GM21515 (cell line): ENCODE results near the gene ZNF157.
"Not testable (repeated sequence)": the region's sequence is repeated elsewhere in the genome, so short reads cannot be mapped to it uniquely, and the experiment has no call there.

Experiments
- ATAC-seq: cut with Tn5 transposase; IDR thresholded peaks from one replicate; pipeline ENCODE4 v1.9.1; 2021; ENCODE audit not compliant: unreplicated experiment

ZNF157 gene

DNA sequence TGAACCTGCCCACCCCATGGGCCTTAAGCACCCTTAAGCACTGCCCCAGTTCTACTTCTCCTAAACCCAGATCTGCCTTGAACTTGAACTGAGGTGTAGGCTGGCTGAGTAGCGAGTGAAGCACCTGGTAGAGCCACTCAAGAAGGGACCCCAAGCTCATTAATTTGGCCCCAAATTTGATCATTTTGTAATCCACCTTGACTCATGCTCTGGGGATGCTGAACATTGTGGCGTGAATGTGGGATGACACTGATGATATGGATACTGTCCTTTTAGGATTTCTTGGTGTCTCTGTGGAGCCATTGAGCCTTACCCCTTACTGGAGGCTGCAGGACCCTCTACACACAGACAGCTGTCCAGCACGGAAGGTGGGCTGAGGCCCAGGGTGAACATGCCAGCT lies at the start of gene ZNF157:
Gene ZNF157 (plus strand): TSS at position 301 of the 400 bp plus-strand sequence. CDS start 91 bp downstream, at position 392.
- ATAC-seq, result no peak

DNA sequence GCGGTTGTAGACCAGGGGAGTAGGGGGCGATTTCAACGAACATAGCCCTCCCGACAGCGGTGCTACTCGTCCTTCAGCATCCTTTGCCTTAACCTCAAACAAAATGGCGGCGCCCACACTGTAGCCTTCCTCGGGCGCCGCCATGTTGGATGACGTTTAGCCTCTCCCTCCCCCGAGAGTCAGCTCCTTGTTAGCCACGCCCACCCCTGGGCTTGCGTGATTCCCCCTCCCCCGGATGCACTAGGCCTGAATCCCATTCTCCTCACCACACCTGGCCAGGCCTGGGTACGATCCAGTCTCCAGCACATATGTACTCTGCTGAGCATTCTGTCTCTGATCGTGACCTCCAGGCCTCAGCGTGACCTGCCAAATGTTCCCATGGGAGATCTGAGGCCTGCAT lies 49.0 kb upstream of the ZNF157 start:
- no peak for ATAC-seq

DNA sequence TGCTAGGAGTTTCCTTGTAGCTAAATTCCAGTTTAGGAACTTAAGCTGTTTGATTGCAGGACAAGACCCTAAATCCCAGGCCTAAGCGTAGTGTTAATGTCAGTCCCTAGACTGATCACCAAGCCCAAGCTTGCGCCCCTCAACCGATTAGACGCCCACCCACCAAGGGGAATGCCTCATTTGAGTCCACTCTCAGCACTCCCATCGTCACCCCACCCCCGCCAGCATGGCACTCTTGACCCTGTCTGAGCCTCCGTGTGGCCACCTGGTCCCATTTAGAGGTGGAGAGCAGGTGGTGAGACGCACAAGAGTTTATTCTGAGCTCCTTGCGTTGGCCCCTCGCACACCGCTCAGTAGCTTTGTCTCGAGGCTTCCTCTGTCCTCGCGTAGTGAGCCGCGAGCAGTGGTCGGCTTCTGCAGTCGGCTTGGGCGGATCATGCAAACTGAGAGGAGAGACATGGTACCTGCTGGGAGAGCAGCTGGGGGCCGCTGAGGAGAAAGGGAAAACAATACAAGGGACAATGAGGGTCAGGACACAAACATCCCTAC lies 48.5 kb upstream of the ZNF157 start:
- ATAC-seq, result no peak

DNA sequence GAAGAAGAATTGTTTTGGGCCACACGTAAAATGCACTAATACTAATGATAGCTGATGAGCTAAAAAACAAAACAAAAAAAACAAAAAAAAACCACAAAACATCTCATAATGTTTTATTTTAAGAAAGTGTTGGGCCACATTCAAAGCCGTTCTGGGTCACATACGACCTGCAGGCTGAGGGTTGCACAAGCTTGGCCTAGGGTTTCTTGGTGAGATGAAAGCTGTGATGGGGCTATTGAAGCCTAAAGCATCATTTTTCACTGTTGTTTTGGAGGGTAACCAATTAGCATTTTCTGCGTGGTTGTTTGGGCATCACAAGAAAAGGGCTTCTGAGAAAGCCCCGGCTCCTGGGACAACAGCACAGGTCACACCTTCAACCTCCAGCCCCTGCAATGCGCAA lies 42.5 kb upstream of the ZNF157 start:
- ATAC-seq, result no peak

DNA sequence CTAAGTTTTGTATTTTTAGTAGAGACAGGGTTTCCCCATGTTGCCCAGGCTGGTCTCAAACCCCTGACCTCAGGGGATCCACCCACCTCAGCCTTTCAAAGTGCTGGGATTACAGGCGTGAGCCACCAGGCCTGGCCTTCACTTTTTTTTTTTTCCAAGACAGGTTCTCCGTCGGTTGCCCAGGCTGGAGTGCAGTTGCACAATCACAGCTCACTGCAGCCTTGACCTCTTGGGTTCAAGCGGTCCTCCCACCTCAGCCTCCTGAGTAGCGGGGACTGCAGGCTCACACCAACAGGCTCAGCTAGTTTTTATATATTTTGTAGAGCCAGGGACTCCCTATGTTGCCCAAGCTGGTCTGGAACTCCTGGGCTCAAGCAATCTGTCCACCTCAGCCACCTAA lies 37.6 kb upstream of the ZNF157 start:
- ATAC-seq, result not testable (repeated sequence)

DNA sequence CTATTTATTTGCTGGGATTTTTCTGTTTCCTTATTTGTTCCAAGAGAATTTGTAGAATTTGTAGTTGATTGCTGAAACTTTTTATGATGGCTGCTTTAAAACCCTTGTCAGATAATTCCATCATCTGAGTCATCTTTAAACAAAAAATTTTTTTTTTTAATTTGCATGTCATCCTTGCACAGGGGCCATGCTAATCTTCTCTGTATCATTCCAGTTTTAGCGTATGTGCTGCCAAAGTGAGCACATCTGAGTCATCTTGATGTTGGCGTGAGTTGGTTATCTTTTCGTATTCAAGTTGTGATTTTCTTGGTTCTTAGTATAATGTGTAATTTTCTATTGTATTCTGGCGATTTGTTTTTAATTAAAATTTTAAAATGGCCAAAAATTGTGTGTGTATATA lies 18.7 kb upstream of the ZNF157 start:
- no peak for ATAC-seq

DNA sequence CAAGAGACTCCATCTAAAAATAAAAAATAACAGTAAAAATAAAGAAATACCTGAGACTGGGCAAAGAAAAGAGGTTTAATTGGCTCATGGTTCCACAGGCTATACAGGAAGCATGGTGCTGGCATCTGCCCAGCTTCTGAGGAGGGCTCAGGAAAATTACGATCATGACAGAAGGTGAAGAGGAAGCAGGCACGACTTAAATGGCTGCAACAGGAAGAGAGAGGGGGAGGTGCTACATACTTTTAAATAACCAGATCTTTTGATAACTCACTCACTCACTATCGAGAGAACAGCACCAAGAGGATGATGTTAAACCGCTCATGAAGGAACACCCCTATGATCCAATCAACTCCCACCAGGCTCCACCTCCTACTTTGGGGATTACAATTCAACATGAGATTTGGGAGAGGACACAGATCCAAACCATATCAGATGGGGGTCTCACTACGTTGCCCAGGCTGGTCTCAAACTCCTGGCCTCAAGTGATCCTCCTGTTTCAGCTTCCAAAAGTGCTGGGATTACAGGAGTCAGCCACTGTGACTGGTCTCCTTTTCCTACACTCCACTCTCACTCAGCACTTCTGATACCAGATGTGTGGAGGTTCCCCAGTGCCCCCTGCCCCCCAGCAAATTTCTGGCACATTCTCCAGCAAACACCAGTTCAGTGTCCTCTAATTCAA lies 11.9 kb upstream of the ZNF157 start:
- ATAC-seq, result no peak

DNA sequence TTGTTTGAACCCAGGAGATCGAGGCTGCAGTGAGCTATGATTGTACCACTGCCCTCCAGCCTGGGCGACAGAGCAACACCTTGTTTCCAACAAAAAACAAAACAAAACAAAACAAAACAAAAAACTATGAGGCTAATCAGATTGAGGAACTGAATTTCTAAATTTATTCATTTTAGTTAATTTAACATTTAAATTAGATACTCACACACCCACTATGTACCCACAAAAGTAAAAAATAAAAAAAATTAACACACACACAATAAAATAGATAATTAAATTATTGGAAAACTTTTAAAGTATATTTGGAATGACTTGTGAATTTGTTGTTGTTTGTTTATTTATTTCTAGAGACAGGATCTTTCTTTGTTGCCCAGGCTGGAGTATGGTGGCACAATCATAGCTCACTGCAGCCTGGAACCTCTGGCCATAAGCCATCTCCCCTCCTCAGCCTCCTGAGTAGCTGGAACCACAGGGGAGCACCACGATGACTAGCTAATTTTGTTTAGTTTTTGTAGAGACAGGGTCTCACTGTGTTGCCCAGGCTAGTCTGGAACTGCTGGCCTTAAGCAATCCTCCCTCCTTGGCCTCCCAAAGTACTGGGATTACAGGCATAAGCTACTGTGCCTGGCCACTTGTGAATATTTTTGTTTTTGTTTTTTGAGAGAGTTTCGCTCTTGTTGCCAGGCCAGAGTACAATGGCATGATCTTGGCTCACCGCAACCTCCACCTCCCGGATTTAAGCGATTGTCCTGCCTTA lies 9.8 kb upstream of the ZNF157 start:
- no peak for ATAC-seq

DNA sequence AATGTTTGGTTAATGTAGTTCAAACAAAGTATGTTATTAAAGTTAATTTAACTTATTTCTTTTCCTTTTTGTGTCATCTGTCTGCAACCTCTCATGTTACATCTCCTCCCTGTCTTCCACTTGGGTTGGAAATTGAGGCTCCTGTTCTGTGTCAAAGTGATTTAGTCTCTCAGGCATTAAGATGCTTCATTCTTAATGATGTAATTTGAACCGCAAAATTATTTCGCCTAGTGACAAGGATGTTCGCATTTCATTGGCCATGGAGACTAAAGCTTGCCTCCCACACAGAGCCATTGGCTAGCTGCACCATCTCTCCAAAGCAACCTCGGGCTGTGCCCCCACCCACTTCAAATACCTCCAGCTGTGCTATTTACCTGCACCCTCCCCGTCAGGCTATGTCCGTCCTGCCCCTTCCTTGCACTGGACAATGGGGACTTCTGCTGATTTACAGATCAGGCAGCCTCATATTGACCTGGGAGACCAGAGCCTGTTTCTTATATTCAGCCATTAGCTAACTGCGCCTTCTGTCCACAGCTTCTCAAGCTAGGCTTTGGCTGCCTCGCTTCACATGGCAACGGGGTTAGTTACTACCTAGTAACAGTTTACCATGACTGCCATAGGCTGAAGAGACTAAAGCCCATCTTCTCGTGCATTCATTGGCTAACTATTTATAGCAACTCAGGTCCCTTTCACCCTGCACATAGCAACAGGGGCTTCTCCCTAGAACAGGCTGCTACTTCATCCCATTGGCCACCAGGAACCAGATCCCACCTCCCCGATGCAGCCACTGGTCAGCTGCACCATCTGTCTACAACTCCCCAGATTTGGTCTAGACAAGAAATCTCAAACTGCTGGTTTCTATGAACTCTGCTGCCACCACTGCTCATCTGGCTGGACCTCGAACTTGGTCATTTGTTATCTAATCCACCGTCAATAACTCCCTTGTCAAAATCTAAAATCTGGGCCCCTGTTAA lies 8.6 kb upstream of the ZNF157 start:
- ATAC-seq, result peak; percentile 85

DNA sequence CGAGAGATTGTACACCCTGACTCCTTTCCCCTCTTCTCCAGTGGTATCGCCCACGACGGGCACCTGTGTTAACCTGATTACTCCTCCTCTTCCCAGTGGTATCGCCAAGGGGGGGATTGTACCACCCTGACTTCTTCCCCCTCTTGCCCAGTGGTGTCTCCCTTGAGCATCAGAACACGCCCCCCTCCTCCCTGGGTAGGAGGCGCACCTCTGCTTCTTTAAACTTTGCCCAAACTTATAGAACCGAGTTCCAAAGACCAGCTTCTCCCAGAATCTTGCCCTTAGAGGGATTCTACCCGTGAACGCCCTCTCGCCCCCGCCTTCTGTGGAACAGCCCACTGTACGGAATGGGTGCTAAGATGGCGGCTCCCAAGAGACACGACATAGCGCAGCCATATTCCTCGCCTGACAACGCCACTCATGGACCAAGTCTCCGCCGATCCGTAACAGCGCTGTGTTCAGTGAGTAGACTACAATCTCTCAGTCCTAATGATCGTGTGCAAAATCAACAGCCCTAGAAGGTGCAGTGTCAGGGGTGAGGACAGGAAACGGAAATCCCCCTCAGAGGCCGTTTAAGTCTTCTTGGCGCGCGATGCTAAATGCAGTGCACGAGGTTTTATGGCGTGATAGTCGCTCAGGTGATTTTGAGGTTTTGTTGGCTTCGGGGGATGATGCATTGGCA lies 4.2 kb upstream of the ZNF157 start:
- ATAC-seq, result peak; percentile 40

DNA sequence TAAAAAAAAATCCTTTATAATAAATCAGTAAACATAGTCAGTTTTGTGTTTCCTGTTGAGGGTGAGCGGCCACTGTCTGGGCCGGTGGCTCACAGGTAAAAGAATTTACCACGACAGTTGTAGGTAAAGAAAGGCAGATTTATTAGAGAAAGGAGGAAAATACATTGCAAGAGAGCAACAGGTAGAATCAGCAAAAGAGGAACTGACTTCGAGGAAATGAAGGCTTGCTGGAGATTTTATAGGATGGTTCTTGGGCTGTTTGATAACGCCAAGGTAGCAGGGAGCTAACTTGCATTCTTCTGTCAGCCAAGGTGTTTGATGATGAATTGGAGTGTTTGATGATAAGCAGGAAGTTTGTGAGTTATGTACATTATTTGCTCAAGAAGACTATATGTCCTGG lies 2.8 kb downstream of the ZNF157 start:
- ATAC-seq, result no peak

DNA sequence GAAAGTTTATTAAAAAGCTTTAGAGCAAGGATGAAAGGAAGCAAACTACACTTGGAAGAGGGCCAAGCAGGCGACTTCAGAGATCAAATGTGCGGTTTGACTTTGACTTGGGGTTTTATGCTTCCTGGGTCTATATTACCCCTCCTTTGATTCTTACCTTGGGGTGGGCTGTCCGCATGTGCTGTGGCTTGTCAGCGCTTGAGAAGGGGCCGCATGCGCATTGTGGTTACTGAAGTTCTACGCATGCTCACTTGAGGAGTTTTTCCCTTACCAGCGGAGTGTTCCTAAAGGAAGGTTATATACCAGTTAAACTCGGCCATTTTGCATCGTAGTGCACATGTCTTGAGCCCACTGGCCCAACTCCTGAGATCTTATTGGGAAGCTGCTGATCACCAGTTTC lies 9.9 kb downstream of the ZNF157 start:
- no peak for ATAC-seq

DNA sequence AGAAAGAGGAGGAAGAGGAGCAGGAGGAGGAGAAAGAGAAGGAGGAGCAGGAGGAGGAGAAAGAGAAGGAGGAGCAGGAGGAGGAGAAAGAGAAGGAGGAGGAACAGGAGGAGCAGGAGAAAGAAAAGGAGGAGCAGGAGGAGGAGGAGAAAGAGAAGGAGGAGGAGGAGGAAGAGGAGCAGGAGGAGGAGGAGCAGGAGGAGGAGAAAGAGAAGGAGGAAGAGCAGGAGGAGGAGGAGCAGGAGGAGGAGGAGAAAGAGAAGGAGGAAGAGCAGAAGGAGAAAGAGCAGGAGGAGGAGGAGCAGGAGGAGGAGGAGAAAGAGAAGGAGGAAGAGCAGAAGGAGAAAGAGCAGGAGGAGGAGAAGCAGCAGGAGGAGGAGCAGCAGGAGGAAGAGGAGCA lies 10.5 kb downstream of the ZNF157 start:
- ATAC-seq, result not testable (repeated sequence)

DNA sequence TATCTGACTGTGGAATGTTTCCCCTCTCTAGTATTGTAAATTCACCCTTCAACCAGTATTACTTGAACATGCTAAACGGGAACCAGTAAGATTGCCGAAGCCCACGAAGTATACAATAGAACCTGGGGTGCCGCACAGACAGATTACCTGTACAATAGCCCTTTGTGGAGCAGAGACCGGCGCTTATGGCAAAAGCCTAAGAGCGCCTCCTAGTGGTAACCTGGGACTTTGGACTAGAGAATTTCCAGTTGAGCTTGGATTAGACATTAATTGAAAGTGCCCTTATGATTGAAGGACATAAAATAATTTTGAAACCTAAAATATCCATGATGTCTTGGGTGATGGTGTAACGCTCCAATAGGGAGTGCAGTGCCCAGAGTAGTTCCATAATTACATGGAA lies 14.1 kb downstream of the ZNF157 start:
- no peak for ATAC-seq

DNA sequence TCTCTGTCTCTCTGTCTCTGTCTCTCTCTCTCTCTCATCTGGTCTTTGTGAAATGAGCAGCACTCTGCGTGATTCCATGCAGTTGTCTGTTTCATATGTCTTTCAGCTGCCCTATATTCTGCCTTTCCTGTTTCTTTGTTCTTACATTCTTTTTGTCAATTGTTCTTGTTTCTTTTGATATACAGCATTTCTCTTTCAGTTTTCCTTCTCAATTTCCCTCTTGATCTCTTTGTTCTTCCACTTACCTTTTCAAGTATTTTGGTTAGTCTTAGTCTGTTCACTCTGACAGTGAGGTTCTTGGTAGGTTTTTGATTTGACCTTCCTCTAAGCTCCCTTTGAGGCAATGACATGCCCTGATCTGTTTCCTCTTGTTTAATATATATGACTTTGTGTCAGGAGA lies 20.4 kb downstream of the ZNF157 start:
- no peak for ATAC-seq

DNA sequence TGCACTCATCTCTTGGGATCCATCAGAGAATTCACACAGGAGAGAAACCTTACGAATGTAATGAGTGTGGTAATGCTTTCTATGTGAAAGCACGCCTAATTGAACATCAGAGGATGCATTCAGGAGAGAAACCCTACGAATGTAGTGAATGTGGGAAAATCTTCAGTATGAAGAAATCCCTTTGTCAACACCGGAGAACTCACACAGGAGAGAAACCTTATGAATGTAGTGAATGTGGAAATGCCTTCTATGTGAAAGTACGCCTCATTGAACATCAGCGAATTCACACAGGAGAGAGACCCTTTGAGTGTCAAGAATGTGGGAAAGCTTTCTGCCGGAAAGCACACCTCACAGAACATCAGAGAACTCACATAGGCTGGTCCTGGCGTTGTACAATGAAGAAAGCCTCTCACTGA lies 42.8 kb downstream of the ZNF157 start:
- no peak for ATAC-seq

DNA sequence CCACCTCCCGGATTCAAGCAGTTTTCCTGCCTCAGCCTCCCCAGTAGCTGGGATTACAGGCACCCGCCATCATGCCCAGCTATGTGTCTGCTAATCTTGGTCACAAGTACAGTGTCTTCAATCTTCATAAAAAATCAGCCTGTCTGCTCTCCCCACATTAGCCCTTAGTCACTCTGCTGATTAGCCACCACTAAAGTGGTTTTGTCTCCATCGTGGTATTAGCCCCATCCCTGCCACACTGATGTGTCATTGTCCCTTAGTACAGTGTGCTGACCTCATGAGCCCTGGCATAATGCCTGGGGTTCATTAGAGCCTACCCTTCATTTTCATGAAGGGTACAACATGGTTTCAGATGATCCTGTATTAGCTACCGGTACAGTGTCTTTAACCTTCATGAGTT lies 49.9 kb downstream of the ZNF157 start:
- ATAC-seq, result no peak

DNA sequence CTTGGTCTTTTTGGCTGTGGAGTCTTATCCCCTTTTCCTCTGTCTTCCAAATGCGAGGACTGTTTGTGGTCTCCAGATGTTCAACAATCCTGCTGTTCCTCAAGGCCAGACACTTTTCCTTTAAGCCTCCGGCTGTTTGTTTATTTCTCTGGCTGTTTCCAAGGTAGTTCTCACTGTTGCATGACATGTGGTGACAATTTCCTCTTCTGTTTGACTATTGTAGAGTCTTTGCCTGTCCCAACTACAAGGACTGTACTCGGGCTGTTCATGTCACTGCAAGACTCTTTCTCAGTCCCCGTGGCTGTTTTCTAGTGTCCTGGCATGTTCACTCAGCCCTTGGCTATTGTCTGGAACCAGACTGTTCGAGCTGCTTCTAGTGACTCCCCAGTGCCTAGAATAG lies 50.6 kb downstream of the ZNF157 start:
- no peak for ATAC-seq

DNA sequence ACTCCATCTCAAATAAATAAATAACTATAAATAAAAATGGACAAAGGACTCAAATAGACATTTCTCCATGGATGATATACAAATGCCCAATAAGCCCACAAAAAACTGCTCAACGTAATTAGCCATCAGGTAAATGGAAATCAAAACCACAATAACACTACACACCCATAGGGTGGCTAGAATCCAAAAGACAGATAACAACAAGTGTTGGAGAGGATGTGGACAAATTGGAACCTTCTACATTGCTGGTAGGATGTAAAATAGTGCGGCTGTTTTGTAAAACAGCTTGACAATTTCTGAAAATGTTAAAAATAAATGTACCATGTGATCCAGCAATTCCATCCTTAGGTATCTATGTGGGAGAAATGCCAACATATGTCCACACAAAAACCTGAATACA lies 52.1 kb downstream of the ZNF157 start:
- ATAC-seq, result no peak

DNA sequence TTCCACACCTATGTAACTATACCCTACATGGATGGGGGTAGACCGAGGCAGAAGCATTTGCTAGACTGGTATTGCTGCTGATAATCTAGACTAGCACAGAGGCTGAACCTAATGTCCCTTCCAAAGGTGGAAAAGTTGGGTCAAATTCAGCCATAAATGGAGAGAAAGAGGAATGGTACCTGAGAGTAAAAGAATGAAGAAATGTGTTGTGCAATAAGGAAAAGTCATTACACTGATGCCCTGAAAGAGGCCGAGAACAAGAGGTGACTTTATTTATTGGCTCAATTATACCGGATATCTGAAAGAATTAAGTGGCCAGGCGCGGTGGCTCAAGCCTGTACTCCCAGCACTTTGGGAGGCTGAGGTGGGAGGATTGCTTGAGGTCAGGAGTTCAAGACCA lies 60.5 kb downstream of the ZNF157 start:
- no peak for ATAC-seq

DNA sequence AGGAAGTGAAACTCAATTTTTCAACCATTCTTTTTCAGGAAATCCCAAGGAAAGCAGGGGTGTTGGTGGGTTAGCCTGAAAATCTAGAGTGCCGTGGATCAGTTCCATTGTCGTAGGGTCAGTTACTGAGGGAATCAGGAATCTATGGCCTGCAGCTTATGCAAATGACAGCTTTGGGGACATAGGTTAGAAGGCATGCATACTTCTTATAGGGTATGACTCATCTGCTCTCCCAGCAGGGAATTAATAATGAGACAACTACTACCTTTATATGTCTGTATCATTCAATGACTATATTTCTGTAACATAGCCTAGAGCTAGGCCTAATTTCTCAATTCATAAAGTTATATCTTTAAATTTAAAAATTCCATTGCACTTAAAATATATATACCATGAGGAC lies 76.1 kb downstream of the ZNF157 start:
- ATAC-seq, result no peak
